NCI-H1436 (cell line): ENCODE measurements around the gene FBXL12.
A peak's percentile ranks its signal among the peaks of the same experiment; 100 is the strongest.
"Not testable (repeated sequence)": the region's sequence is repeated elsewhere in the genome, so short reads cannot be mapped to it uniquely, and the experiment has no call there.

Experiments
- DNase-seq: peaks from one replicate; lab custom pipeline; 2025; lab: John Stamatoyannopoulos, UW

Gene FBXL12

DNA sequence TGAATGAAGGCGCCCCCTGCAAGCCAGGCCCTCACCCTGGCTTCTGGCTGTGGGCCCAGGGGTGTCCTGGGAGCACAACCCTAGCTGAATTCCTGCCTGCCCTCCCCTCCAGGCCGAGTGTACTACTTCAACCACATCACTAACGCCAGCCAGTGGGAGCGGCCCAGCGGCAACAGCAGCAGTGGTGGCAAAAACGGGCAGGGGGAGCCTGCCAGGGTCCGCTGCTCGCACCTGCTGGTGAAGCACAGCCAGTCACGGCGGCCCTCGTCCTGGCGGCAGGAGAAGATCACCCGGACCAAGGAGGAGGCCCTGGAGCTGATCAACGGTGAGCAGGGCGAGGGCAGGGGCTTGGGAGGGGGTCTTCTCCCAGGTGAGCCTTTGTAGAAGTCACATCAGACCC lies 19.4 kb upstream of the FBXL12 start:
- no peak for DNase-seq

DNA sequence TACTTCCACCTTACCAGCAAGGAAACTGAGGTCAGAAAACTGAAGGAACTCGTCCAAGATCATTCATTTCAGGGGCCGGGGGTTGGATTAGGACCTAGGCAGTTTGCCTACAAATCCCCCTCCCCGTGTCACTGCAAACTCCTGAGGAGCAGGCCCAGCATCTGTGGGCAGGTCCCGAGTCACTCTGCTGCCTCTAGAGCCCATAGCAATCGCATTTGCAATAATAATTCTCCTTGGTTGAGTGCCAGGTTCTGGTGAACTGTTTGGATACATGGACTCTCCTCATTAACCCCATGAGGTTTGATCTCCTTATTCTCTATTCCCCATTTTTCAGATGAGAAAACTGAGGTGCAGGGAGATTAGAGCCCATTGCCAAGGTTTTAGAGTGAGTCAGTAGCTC lies 17.1 kb upstream of the FBXL12 start:
- DNase-seq = no peak

DNA sequence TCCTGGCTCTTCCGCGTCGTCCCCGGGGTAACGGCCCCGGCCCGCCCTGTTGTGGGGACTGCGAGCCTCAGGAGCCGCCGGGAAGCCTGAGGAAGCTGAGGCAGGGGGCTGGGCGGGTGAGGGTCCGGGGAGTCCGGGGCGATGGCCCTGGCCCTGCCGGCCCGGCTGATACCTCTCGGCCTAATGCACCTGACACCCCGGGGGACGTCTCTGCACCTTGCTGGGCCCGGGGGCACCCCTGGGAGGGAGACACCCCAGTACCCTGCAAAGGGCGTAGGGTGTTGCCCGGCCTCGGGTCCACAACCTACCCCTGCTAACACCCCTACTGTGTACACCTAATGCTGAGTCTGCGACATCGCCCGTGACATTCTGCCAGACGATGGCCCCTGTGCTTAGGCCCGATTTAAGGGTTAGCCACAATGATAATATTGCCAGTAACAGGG lies 16.6 kb upstream of the FBXL12 start:
- DNase-seq = no peak

DNA sequence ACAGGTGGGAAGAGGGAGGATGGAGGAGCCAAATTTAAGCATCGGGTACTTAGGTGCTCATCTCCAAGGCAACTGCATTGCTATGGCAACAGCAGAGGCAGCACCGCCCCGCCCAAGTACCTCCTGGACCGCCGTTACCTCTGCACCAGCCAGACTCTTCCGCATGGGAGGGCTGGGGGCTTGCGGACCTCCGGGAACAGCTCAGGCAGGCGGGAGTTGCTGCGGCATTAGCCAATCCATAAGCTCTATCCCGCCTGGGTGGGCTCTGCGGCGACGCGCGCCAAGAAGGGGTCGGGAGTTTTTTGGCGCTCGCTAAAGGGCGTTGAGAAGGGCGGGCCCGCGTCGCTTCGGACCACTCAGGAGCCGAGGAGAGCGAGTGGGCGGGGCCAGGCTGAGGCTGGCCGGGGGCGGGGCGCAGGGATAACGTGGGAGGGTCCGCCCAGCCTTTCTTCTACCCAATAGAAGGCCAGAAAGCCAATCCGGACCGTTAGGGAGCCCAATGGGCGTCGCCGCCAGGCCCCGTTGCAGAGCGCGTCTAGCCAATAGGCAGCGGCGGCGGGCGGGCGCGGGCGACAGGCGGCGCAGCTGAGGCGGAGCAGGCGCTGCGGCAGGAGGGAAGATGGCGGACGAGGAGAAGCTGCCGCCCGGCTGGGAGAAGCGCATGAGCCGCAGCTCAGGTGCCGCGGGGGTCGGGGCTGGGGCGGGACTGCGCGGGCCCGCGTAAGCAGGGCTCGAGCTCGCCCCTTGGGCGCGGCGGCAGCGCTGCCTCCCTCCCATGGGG lies 16.0 kb upstream of the FBXL12 start, which contains the start of gene PIN1:
TSS of gene PIN1 (plus strand) at position 593 of the 781 bp plus-strand sequence. CDS start at position 620, 27 bp downstream.
- peak; percentile 98 for DNase-seq

DNA sequence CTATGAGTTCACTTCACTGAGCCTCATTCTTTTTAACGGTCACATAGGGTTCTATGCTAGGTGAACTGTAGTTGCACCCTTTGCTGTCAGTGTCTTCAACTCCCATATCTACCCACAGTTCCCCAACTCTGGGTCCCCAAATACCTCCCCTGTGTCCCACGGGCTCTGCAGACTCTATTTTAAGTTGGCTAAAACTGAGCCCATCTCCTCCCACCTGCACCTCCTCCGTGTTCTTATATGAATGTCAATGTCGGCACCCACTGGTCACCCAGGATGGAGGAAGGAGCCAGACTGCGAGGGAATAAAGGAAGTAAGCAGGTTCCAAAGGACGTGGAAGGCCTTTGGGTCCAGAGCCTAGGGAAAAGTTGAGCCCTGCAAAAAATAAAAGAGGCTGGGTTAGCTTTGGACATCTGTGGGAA lies 15.4 kb upstream of the FBXL12 start:
- DNase-seq = no peak

DNA sequence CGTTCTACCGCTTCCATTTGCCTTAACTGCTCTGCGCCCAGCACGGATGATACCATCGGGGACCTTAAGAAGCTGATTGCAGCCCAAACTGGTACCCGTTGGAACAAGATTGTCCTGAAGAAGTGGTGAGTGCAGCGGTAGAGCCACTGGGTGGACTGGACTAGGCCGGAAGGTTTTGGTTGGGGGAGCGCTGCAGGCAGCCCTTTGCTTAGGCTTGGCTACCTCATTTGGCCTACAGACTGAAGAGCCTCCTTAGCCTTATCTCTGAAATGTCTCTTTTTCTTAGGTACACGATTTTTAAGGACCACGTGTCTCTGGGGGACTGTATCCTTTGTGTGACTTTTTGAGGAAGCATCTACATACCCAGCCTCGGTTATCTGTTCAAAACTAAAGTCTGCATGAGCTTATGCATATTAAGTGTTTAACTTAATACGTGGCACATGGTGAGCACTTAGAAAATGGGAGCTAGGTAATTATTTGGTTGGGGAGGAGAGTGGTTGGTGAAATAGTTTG lies 9.7 kb upstream of the FBXL12 start:
- no peak for DNase-seq

DNA sequence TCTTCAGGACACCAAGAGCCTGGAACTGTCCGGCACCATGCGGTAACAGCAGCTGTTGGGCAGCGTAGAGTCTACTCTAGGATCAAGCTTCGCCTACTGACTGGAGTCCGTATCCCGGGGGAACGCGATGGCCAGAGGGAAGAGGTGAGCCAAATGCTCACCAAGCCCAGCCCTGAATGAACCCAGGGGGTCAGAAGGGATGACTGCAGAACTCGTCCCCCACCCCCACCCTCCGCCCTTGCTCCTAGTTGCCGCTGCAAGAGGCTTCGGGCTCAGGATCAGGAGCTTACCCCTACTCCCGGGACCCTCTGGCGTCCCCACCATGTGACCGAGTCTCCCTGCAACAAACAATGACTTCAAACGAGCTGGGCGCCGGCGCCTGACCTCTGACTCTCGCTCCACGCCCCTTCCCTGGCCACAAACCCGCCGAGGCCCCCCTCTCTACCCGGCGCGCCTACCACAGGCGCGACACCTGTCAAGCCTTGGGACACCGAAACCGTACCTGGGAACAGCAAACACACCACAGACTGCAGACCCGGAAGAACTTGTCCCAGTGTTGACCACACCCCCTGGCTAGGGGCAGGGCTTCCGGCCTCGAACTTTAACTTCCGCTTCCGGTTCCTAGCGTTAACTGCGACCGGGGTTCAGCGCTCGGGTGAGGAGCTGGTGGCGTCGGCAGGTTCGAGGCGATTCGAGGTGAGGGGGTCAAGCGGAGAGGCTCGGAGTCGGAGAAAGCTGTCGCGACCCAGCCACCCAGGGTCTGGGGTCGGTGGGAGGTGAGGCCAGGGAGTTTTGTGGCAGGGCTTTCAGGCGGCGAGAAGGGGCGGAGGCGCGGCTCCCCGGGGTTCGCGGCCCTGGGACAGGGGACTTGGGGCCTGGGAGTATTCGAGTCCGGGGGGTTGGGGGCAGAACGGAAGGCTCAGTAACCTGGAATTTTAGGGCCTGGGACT lies 8.7 kb upstream of the FBXL12 start, which contains the start of gene UBL5:
TSS of gene UBL5 (plus strand) at position 630 of the 950 bp plus-strand sequence. CDS start 420 bp downstream, outside the sequence.
- DNase-seq = peak; percentile 87

DNA sequence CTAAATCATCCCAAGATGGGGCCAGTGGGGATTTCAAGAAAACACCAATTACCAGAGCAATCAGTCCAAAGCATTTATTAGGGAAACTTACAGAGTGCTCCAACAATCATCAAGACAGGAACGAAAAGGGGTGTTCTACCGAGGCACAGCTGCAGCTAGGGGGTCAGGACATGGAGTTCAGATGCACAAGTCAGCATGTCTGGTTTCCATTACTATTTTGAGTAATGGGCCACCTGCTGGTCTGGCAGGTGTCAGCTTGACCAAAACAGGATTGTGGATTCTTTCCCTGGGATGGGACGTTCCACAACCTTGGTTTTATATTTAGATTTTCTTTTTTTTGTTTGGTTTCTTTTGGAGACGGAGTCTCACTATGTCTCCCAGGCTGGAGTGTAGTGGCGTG lies 4.9 kb upstream of the FBXL12 start:
- DNase-seq = no peak

DNA sequence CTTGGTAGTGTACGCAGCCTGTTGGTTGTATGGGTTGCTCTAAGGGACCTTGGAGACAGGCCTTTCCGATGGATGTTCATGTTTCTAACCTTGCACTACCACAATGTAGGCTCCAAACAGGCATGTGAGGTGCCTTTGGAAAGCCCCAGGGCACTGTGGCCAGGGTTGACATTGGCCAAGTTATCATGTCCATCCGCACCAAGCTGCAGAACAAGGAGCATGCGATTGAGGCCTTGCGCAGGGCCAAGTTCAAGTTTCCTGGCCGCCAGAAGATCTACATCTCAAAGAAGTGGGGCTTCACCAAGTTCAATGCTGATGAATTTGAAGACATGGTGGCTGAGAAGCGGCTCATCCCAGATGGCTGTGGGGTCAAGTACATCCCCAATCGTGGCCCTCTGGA lies 1.2 kb upstream of the FBXL12 start:
- DNase-seq = not testable (repeated sequence)

DNA sequence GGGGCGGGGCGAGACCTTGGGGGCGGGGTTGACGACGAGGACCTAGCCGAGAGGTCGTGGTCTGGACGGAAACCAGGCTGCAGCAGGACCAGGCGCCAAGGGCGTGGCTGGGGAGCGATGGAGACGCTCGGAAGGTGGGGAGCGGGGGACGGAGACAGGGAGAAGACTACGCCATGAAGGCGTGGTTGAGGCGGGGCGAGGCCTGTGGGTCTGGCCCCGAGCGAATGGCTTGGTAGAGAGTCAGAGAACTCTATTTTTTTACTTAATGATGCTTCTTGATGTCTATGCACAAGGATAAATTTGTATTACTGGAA lies 674 bp upstream of the FBXL12 start:
- DNase-seq = no peak

DNA sequence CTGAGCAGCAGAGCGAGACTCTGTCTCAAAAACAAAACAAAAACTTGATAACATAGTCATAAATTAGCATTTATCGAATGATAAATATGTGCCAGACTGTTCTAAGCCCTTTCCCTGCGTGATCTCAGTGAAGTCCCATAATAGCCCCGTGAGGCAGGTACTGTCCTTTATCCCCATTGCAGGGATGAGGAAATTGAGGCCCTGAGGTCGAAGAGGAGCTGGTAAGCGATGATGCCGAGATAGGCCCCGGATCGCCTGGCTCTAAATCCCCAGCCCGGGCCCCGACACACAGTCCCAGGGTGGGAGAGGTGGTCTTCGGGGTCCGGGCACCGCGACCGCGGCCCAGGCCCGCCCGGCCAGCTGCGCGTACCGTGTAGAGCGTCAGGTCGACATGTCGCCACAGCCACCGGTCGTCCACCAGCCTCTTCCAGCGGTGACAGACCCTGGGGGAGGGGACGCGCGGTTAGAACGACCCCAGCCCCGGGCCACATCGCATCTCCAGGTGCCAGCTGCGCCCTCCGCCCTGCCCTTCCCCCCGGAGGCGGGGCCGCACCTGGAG lies 625 bp downstream of the FBXL12 start:
- no peak for DNase-seq

DNA sequence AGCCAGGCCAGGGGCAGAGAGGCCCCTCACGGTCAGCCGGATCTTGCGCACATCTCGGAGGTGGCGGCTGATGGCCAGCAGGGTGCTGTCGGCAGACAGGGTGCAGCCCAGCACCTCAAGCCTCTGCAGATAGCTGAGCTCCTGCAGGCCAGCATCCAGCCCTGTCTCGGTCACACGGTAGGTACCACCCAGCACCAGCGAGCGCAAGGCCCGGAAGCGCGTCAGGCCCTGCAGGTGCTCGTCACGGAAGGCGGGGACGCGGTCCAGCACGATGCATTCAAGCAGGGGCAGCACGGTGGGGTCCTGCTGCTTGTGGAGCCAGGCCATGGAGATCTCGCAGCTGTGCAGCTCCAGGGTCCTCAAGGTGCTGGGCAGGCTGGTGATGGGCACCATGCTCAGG lies 7.7 kb downstream of the FBXL12 start:
- no peak for DNase-seq

DNA sequence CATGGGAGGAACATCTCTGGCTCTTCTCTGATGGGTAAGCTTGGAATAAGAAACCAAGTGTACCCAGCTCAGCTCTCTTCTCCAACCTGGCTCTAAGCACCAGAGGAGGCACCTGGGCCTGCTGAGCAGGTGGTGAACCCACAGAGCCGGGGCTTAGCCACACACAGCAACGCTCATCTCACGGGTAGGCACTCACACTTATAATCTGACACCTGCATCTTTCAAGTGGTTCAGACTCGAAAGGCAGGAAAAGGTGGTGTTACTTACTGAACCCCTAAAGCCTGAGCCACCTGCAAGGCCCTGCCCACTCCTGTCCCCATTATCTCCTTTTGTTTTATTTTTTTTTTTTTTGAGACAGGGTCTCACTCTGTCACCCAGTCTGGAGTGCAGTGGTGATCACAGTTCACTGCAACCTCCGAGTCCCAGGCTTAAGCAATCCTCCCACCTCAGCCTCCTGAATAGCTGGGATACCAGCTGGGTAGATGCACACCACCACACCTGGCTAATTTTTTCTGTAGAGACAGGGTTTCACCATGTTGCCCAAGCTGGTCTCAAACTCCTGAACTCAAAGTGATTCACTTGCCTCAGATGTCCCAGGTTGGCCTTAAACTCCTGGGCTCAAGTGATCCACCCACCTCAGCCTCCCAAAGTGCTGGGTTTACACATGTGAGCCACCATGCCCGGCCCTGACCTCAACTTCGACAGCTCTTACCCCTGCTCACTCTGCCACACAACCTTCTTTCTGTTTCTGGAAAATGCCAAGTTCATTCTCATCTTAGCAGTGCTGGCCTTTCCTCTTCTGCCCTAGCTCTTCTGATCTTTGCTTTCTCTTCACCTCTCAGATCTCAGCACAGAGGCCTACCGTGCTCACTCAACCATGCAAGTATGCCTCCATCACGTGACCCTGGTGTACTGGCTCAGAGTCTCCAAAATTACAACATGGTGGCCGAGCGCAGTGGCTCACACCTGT lies 9.7 kb downstream of the FBXL12 start:
- DNase-seq = no peak

DNA sequence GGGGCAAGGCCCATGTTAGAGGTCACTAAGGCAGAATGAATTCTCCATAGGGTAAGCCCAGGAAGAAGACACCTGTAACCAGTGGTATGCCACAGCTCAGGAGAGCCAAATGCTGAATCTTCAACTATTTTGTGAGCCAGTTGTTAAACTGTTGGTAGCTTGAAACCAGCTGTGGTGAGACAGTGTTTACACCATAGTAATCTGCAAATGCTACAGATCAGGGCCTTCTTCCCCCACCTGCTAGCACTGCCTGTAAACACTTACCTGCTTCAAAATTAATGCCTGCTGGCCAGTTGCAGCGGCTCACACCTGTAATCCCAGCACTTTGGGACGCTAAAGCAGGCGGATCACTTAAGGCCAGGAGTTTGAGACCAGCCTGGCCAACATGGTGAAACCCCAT lies 12.1 kb downstream of the FBXL12 start:
- no peak for DNase-seq

DNA sequence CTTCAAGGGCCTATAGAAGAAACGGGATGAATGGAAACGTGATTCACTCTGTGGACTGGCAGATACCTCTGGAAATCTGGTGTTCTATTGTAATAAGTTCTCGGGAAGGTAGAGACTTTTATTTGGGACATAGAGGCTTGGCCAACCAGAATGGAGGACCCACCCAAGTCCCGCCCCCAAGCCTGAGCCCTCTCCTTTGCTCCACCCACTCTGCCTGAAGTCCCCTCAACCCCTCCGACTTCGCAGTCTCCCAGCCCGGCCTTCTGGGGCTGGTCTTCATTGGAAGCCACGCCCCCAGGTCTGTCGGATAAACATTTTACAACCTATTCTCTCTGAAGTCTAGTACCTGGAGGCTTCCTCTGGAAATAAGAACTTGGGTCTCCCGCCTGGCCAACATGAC lies 16.9 kb downstream of the FBXL12 start:
- DNase-seq = no peak

DNA sequence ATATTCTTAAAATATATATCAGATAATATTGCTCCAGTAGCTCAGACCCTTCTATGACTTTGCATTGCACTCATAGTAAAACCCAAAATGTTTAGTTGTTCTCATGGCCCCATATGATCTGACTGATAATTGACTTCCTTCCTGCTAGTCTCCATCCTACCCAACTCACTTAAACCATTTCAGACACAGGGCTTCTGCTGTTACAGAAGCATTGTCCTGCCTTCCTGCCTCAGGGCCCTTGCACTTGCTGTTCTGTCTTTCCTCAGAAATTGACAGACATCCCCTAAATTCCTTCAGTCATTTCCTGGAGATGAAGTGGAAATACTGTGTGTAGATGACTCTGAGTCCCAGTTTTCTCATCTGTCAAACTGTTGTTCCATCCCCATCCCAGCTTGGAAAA lies 19.7 kb downstream of the FBXL12 start:
- no peak for DNase-seq

DNA sequence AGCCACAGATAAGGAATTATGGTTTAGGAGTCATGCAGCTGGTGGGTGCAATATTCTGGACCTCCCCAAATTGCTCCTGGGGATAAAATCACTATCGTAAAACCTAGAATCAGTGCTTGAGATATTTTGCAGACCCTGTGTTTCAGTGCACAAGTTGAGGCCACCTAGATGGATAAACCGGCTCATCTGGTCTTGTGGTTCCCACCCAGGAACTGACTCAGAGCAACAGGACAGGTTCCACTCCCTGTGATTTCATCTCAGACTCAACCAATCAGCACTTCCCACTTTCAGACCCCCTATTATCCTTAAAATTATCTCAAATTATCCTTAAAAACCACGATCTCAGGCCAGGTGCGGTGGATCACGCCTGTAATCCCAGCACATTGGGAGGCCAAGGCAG lies 21.0 kb downstream of the FBXL12 start:
- DNase-seq = no peak

DNA sequence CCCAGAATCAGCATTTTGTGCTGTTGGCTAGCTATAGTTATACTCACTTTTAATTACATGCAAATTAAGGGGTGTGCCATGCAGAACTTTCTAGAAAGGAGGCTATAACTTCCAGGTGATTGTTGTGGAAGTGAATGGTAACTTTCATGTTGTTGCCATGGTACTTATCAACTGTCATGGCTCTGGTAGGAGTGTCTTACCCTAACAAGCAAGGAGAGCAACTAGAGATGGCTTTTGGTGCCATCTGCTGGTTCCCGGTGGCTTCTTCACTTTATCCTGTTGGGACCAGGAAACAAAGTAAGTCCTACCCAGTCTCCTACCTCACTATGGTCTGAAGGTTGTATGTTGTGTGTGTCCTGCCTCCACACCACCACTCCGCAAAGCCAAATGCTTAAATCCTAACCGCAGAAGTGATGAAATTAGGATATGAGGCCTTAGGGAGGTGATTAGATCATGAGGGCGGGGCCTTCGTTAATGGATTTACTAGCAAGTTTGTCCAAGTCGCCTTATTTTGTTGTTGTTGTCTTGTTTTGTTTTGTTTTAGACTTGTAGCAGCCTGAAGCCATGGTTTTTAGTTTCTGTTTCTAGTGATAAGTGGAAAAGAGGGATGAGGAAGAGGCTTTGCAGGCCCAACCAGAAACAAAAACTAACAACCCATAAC lies 22.6 kb downstream of the FBXL12 start:
- DNase-seq = peak; percentile 76

DNA sequence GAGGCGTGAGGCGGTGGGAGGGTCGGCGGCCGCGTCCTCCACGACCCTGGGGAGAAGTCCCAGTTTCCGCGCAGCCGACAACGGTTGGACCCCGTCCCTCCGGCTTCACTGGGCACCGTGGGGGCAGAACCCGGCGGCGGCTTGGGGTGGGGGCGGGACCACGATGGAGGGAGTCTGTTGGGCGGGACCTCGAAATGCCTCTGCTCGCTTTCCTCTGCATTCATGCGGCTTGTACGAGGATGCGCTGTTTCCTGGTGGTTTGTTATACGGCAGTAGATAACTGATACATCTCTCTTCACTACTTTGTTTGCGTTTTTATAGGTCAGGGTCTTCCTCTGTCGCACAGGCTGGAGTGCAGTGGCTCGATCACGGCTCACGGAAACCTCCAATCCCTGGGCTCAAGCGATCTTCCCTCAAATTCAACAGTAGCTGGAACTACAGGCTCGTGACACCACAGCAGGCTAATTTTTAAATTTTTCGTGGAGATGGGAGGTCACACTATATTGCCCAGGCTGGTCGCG lies 25.7 kb downstream of the FBXL12 start:
- DNase-seq = peak; percentile 37
